IMR-90 (cell line): ENCODE data around the gene CTRB2. TPM values are rescaled to one million over a fixed set of nuclear protein-coding genes. Genes with fewer than 3 reads are reported as not detected.

Experiments used
- ATAC-seq: fragments of 200-7000 bp; cut with Tn5 transposase; 2 replicates; pipeline ENCODE4 v1.9.1; 2020; ENCODE audit warnings: low read depth, mild to moderate bottlenecking, moderate library complexity
- BruUV-seq: library from RNA; stranded (reverse); fragments of 400-500 nt; replicated peaks from 2 replicates; lab custom pipeline; 2021; lab: Mats Ljungman, UMichigan
- CTCF ChIA-PET: fragments of 300-600 bp; formaldehyde crosslinking; extraction: SDS; loops from one replicate; lab custom pipeline; 2021; ENCODE audit warnings: antibody characterized with exemption; lab: Yijun Ruan, JAX
- POLR2A ChIA-PET: fragments of 300-600 bp; sonication (Branson Sonifier 250); formaldehyde crosslinking; loops from one replicate; lab custom pipeline; 2022; ENCODE audit warnings: antibody characterized with exemption; ENCODE audit not compliant: unreplicated experiment; lab: Charles Lee
- DNase-seq: peaks from one replicate; pipeline ENCODE4 v3.0.0; 2013
- H2AFZ ChIP-seq: replicated peaks from 2 replicates; pipeline ENCODE3; 2013; ENCODE audit warnings: low read length, mild to moderate bottlenecking; ENCODE audit not compliant: poor library complexity
- H2AK5ac ChIP-seq: 2 replicates; pipeline ENCODE4 v1.6.1; 2013; ENCODE audit warnings: low read depth, low read length, inconsistent platforms
- H2AK9ac ChIP-seq: replicated peaks from 2 replicates; pipeline ENCODE3; 2013; ENCODE audit warnings: mild to moderate bottlenecking, low read depth, low read length, moderate library complexity; ENCODE audit not compliant: poor library complexity
- H2BK120ac ChIP-seq: 2 replicates; pipeline ENCODE4 v1.6.1; 2013; ENCODE audit warnings: low read depth, low read length, inconsistent platforms
- H2BK15ac ChIP-seq: 3 replicates; pipeline ENCODE4 v1.6.1; 2013; ENCODE audit warnings: low read depth, low read length, inconsistent platforms
- H2BK20ac ChIP-seq: 2 replicates; pipeline ENCODE4 v1.6.1; 2013; ENCODE audit warnings: low read depth, mild to moderate bottlenecking, inconsistent platforms, low read length, moderate library complexity
- H2BK5ac ChIP-seq: 2 replicates; pipeline ENCODE4 v1.6.1; 2013; ENCODE audit warnings: mild to moderate bottlenecking, low read depth, low read length, inconsistent platforms; ENCODE audit not compliant: poor library complexity, severe bottlenecking
- H3K14ac ChIP-seq: replicated peaks from 2 replicates; pipeline ENCODE4 v1.6.1; 2013; ENCODE audit warnings: low read depth, low read length, inconsistent platforms
- H3K18ac ChIP-seq: 2 replicates; pipeline ENCODE4 v1.6.1; 2013; ENCODE audit warnings: low read depth, low read length, control low read depth
- H3K23ac ChIP-seq: 2 replicates; pipeline ENCODE4 v1.6.1; 2013; ENCODE audit warnings: low read depth, low read length, inconsistent platforms
- H3K27ac ChIP-seq: 2 replicates; pipeline ENCODE4 v1.5.1; 2013; ENCODE audit warnings: mild to moderate bottlenecking, control low read depth, low read length; ENCODE audit not compliant: insufficient read depth
- H3K27me3 ChIP-seq: 2 replicates; pipeline ENCODE4 v1.6.1; 2013; ENCODE audit warnings: low read length; ENCODE audit not compliant: control insufficient read depth, insufficient read depth
- H3K36me3 ChIP-seq: 2 replicates; pipeline ENCODE4 v1.6.1; 2013; ENCODE audit warnings: low read length, mixed read lengths; ENCODE audit not compliant: control insufficient read depth, insufficient read depth
- H3K4ac ChIP-seq: 2 replicates; pipeline ENCODE4 v1.6.1; 2013; ENCODE audit warnings: low read depth, low read length, inconsistent platforms
- H3K4me1 ChIP-seq: 2 replicates; pipeline ENCODE4 v1.6.1; 2013; ENCODE audit warnings: low read length, mixed read lengths; ENCODE audit not compliant: control insufficient read depth, insufficient read depth
- H3K4me2 ChIP-seq: 2 replicates; pipeline ENCODE4 v1.6.1; 2013; ENCODE audit warnings: low read depth, mild to moderate bottlenecking, control low read depth, low read length, moderate library complexity
- H3K4me3 ChIP-seq: 2 replicates; pipeline ENCODE4 v1.5.1; 2013; ENCODE audit warnings: low read depth, mild to moderate bottlenecking, control low read depth, low read length, moderate library complexity; ENCODE audit not compliant: insufficient read depth
- H3K56ac ChIP-seq: 2 replicates; pipeline ENCODE4 v1.6.1; 2013; ENCODE audit warnings: low read length, inconsistent platforms; ENCODE audit not compliant: insufficient read depth; ENCODE audit errors: extremely low read depth
- H3K79me1 ChIP-seq, 2 experiments: 2 replicates each; pipeline ENCODE4 v1.6.1; 2013; ENCODE audit warnings: low read length in 2 of 2, inconsistent platforms in 1 of 2, low read depth in 1 of 2
- H3K9ac ChIP-seq: 2 replicates; pipeline ENCODE4 v1.6.1; 2013; ENCODE audit warnings: low read depth, low read length, control low read depth
- H3K9me1 ChIP-seq: 2 replicates; pipeline ENCODE4 v1.6.1; 2013; ENCODE audit warnings: low read length, inconsistent platforms; ENCODE audit not compliant: insufficient read depth
- H3K9me3 ChIP-seq: 2 replicates; pipeline ENCODE4 v1.6.1; 2013; ENCODE audit warnings: low read length; ENCODE audit not compliant: control insufficient read depth, insufficient read depth
- H4K20me1 ChIP-seq: 2 replicates; pipeline ENCODE4 v1.6.1; 2013; ENCODE audit warnings: low read length, inconsistent platforms; ENCODE audit not compliant: insufficient read depth
- H4K5ac ChIP-seq: 2 replicates; pipeline ENCODE4 v1.6.1; 2013; ENCODE audit warnings: mild to moderate bottlenecking, low read depth, low read length, control low read depth
- H4K8ac ChIP-seq, 2 experiments: 2 replicates each; pipeline ENCODE4 v1.6.1; 2013; ENCODE audit warnings: low read depth in 2 of 2, low read length in 2 of 2, control low read depth in 1 of 2, inconsistent platforms in 1 of 2
- H4K91ac ChIP-seq: 2 replicates; pipeline ENCODE4 v1.6.1; 2013; ENCODE audit warnings: low read depth, low read length, inconsistent platforms; ENCODE audit not compliant: insufficient read depth
- BHLHE40 ChIP-seq: fragments of 150-350 bp; IDR thresholded peaks from 2 replicates; pipeline ENCODE4 v1.6.1; 2016; ENCODE audit warnings: mild to moderate bottlenecking, low read depth, low read length
- CEBPB ChIP-seq: IDR thresholded peaks from 2 replicates; pipeline ENCODE4 v1.6.1; 2012; ENCODE audit warnings: low read depth, low read length, improper control_type of control experiment
- CHD1 ChIP-seq: IDR thresholded peaks from 2 replicates; pipeline ENCODE4 v1.6.1; 2012; ENCODE audit warnings: low read depth, low read length, improper control_type of control experiment
- CTCF ChIP-seq: conservative IDR thresholded peaks from 2 replicates; pipeline ENCODE4 v1.5.1; 2012; ENCODE audit warnings: mild to moderate bottlenecking, low read depth, low read length, improper control_type of control experiment
- ELK1 ChIP-seq: fragments of 150-350 bp; IDR thresholded peaks from 2 replicates; pipeline ENCODE4 v1.6.1; 2016; ENCODE audit warnings: low read depth, mild to moderate bottlenecking, low read length, moderate library complexity, borderline replicate concordance
- FOS ChIP-seq: fragments of 150-350 bp; IDR thresholded peaks from 2 replicates; pipeline ENCODE4 v1.6.1; 2016; ENCODE audit warnings: low read depth, low read length
- MAFK ChIP-seq: IDR thresholded peaks from 2 replicates; pipeline ENCODE4 v1.6.1; 2012; ENCODE audit warnings: low read depth, low read length, improper control_type of control experiment
- MAZ ChIP-seq: IDR thresholded peaks from 2 replicates; pipeline ENCODE4 v1.6.1; 2012; ENCODE audit warnings: low read depth, mild to moderate bottlenecking, low read length, improper control_type of control experiment, moderate library complexity, borderline replicate concordance
- MXI1 ChIP-seq: IDR thresholded peaks from 2 replicates; pipeline ENCODE4 v1.6.1; 2012; ENCODE audit warnings: low read depth, mild to moderate bottlenecking, low read length, moderate library complexity, borderline replicate concordance
- NFE2L2 ChIP-seq: fragments of 150-350 bp; IDR thresholded peaks from 2 replicates; pipeline ENCODE4 v1.6.1; 2016; ENCODE audit warnings: low read depth, mild to moderate bottlenecking, low read length
- POLR2A ChIP-seq: IDR thresholded peaks from 2 replicates; pipeline ENCODE4 v1.6.1; 2012; ENCODE audit warnings: mild to moderate bottlenecking, low read depth, low read length
- RAD21 ChIP-seq: IDR thresholded peaks from 2 replicates; pipeline ENCODE4 v1.6.1; 2012; ENCODE audit warnings: low read length, improper control_type of control experiment
- RCOR1 ChIP-seq: IDR thresholded peaks from 2 replicates; pipeline ENCODE4 v1.6.1; 2012; ENCODE audit warnings: mild to moderate bottlenecking, low read length, improper control_type of control experiment; ENCODE audit not compliant: insufficient replicate concordance
- RFX5 ChIP-seq: IDR thresholded peaks from 2 replicates; pipeline ENCODE4 v1.8.0; 2012; ENCODE audit warnings: low read depth, mild to moderate bottlenecking, low read length, moderate library complexity
- SMC3 ChIP-seq: fragments of 150-350 bp; IDR thresholded peaks from 2 replicates; pipeline ENCODE4 v1.6.1; 2016; ENCODE audit warnings: low read depth, mild to moderate bottlenecking, antibody characterized with exemption, low read length, moderate library complexity
- USF2 ChIP-seq: fragments of 150-350 bp; IDR thresholded peaks from 2 replicates; pipeline ENCODE4 v1.6.1; 2017; ENCODE audit warnings: mild to moderate bottlenecking, antibody characterized with exemption, low read length, low read depth
- WGBS, 2 experiments: methylation state at CpG; one replicate each; pipeline versions ENCODE4 v1.1.5 to v1.1.7; 2013; ENCODE audit warnings: missing lambda C conversion rate in 2 of 2; ENCODE audit not compliant: insufficient read length in 1 of 2; ENCODE audit errors: extremely low coverage in 2 of 2; 5-methylcytosine and 5-hydroxymethylcytosine counted together
- dilution Hi-C: fragments of 300-500 bp; cut with HindIII; formaldehyde crosslinking; loops from one replicate; pipeline ENCODE4 v1.14.3; 2018; ENCODE audit warnings: low sequenced_read_pairs; ENCODE audit not compliant: unreplicated experiment
- in situ Hi-C: fragments of 300-500 bp; cut with MboI; formaldehyde crosslinking; loops from 3 replicates; pipeline ENCODE4 v1.14.3; 2019; ENCODE audit warnings: low sequenced_read_pairs, inconsistent platforms, mixed read lengths
- intact Hi-C: fragments of 100-400 bp; cut with micrococcal nuclease; formaldehyde crosslinking; loops from 2 replicates; pipeline ENCODE4 v1.10.0; 2022
- polyA plus RNA-seq, 3 experiments: library from polyadenylated mRNA; depleted of rRNA; stranded (reverse); fragments of >200 nt; gene quantifications; 2 replicates each; pipeline ENCODE4 v1.2.3, GENCODE V29; 2012; ENCODE audit warnings: low replicate concordance in 1 of 3
- total RNA-seq: library from RNA; depleted of rRNA; stranded (reverse); fragments of >200 nt; gene quantifications from 2 replicates; pipeline ENCODE4 v1.2.3, GENCODE V29; 2012

Gene CTRB2
- total and polyA plus RNA-seq, 2 of the 4 experiments (the other 2 are of a cell fraction) = not detected

DNA sequence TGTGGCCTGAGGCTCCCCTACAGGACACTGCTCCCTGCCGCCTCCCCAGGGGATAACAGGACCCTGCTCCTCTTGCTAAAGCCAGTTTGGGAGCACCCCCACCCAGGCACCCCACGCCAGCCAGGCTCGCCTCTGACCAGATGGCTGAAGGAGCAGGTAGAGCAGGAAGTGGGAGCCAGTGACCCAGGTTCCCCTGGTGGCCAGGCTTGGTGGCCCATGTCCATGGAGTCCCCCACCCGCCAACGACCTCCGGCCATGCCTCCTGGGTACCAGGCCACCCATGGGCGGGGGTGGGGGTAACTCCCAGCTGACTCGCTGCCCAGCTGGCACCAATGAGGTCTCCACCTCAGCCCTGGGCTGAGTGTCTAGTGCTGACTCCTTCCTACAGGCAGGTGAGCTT lies 34.5 kb upstream of the CTRB2 start:
- no CpG with 5 or more reads among the region's 8 CpGs for WGBS, 2 experiments
- ChIA-PET POLR2A (no interaction called here), CTCF (no interaction called here)
- Histone ChIP-seq H3K4ac (no peak overlapping the region), H3K4me3 (no peak overlapping the region), H2AFZ (no peak overlapping the region), H3K4me1 (peaks cover 47% of the 10 kb centered on the region), H3K56ac (no peak overlapping the region), H4K8ac (no peak overlapping the region; a peak in 1 of 4 replicates), H2AK9ac (no peak overlapping the region), H3K18ac (no peak overlapping the region), H3K23ac (no peak overlapping the region), H3K27ac (peak overlapping the region; percentile 10; the same call in 1 of the 2 replicates), H4K20me1 (peaks cover 79% of the 10 kb centered on the region), H2AK5ac (0 out of 2 replicates have a peak overlapping the region, but pooled peaks have one; percentile 23), H3K79me1 (peaks cover 8 to 55% of the 10 kb centered on the region in 2 experiments; a peak in 3 of 4 replicates), H4K91ac (no peak overlapping the region), H3K9me1 (peaks cover 20% of the 10 kb centered on the region), H4K5ac (no peak overlapping the region), H3K4me2 (no peak overlapping the region), H3K14ac (no peak overlapping the region), H3K9ac (no peak overlapping the region), H2BK120ac (no peak overlapping the region), H3K9me3 (no peaks in the 10 kb centered on the region), H2BK15ac (no peak overlapping the region), H3K27me3 (no peaks in the 10 kb centered on the region), H2BK5ac (no peak overlapping the region), H2BK20ac (no peak overlapping the region), H3K36me3 (peaks cover 45% of the 10 kb centered on the region)
- DNase-seq (no peak), ATAC-seq (no peak)
- no TSS peak for BruUV-seq
- in situ Hi-C loops (no loop called here), dilution Hi-C loops (no loop called here), intact Hi-C loops (no loop called here)
- TF ChIP-seq CTCF (no peak), FOS (no peak), MXI1 (no peak), MAFK (no peak), SMC3 (no peak), BHLHE40 (no peak), USF2 (no peak), RCOR1 (no peak), RFX5 (no peak), RAD21 (no peak), ELK1 (no peak), MAZ (no peak), POLR2A (no peak), NFE2L2 (no peak), CHD1 (no peak), CEBPB (no peak)
